MCF 10A (cell line): ENCODE measurements around the gene CNIH4. TPM values are rescaled to one million over a fixed set of nuclear protein-coding genes. Genes with fewer than 3 reads are reported as not detected.

ENCODE experiments used
- BruUV-seq: library from RNA; stranded (reverse); fragments of 400-500 nt; replicated peaks from 2 replicates; lab custom pipeline; 2021; lab: Mats Ljungman, UMichigan
- CTCF ChIA-PET: fragments of 300-600 bp; sonication (Branson Sonifier 250); formaldehyde crosslinking; extraction: SDS; loops from one replicate; lab custom pipeline; 2021; ENCODE audit warnings: antibody characterized with exemption, inconsistent platforms; lab: Yijun Ruan, JAX
- POLR2A ChIA-PET: fragments of 300-600, 350-650 bp; sonication (Branson Sonifier 250); formaldehyde crosslinking; extraction: SDS; loops from one replicate; lab custom pipeline; 2020; ENCODE audit warnings: antibody characterized with exemption, inconsistent platforms; lab: Yijun Ruan, JAX
- DNase-seq: peaks from one replicate; pipeline ENCODE4 v3.0.0-alpha.2; 2018; ENCODE audit not compliant: unreplicated experiment
- H3K27ac Mint-ChIP-seq: one replicate; pipeline ENCODE4 v1.8.0; 2022; ENCODE audit warnings: mild to moderate bottlenecking, low read depth, mixed read lengths; ENCODE audit not compliant: unreplicated experiment
- H3K27me3 Mint-ChIP-seq: one replicate; pipeline ENCODE4 v1.8.0; 2022; ENCODE audit warnings: mixed read lengths; ENCODE audit not compliant: insufficient read depth, unreplicated experiment
- H3K36me3 Mint-ChIP-seq: one replicate; pipeline ENCODE4 v1.8.0; 2022; ENCODE audit warnings: mild to moderate bottlenecking, moderate library complexity, mixed read lengths; ENCODE audit not compliant: insufficient read depth, unreplicated experiment
- H3K4me1 Mint-ChIP-seq: one replicate; pipeline ENCODE4 v1.8.0; 2022; ENCODE audit warnings: mixed read lengths; ENCODE audit not compliant: insufficient read depth, unreplicated experiment
- H3K4me3 Mint-ChIP-seq: one replicate; pipeline ENCODE4 v1.8.0; 2022; ENCODE audit warnings: mild to moderate bottlenecking, moderate library complexity, mixed read lengths; ENCODE audit not compliant: unreplicated experiment
- H3K9me3 Mint-ChIP-seq: one replicate; pipeline ENCODE4 v1.8.0; 2022; ENCODE audit warnings: mixed read lengths; ENCODE audit not compliant: unreplicated experiment
- CTCF ChIP-seq: fragments of 200-600 bp; IDR thresholded peaks from one replicate; pipeline ENCODE4 v1.8.0; 2022; ENCODE audit warnings: antibody characterized with exemption, mild to moderate bottlenecking; ENCODE audit not compliant: unreplicated experiment
- intact Hi-C: fragments of 100-400 bp; cut with micrococcal nuclease; formaldehyde crosslinking; loops from 2 replicates; pipeline ENCODE4 v1.14.1; 2022
- total RNA-seq: library from RNA; stranded (reverse); gene quantifications from 2 replicates; pipeline ENCODE4 v1.2.3, GENCODE V29; 2022

CNIH4 gene
- total RNA-seq, 1 experiment from 2014 or later: 190 TPM

GRCh38 chr1:224393294-224393693 lies 36.6 kb downstream of the CNIH4 start:
- CTCF ChIA-PET: interaction anchor here (1.6 to 1.8 kb wide), 2 partner anchors 19 to 25 kb away, joined by 6 to 8 read pairs; no protein-coding TSS in a partner anchor
- POLR2A ChIA-PET: interaction anchor here (0.5 to 3.8 kb wide), 7 partner anchors 10 to 42 kb away, joined by 3 to 21 read pairs (median 3); partner anchors contain the start of gene WDR26

GRCh38 chr1:224399887-224400286 lies 43.2 kb downstream of the CNIH4 start:
- CTCF ChIA-PET: interaction anchor here (0.7 to 1.3 kb wide), 5 partner anchors 8 to 85 kb away, joined by 3 to 7 read pairs (median 4); partner anchors contain the start of gene WDR26
- no peaks in the 10 kb centered on the region for H3K4me1 Mint-ChIP-seq
- H3K36me3 Mint-ChIP-seq: peaks cover 100% of the 10 kb centered on the region
- intact Hi-C loops: no loop called here
- no peak for TF ChIP-seq CTCF
- H3K4me3 Mint-ChIP-seq: no peak overlapping the region
- POLR2A ChIA-PET: interaction anchor here (0.6 to 2.0 kb wide), 13 partner anchors 8 to 84 kb away, joined by 3 to 11 read pairs (median 4); no protein-coding TSS in a partner anchor
- no peak overlapping the region for H3K27ac Mint-ChIP-seq
- no peak for DNase-seq
- H3K9me3 Mint-ChIP-seq: no peaks in the 10 kb centered on the region
- no peaks in the 10 kb centered on the region for H3K27me3 Mint-ChIP-seq
- no TSS peak for BruUV-seq

More at GRCh38 chr1:224393294-224393693, 36.6 kb downstream of the CNIH4 start:
- intact Hi-C loops: no loop called here
- TF ChIP-seq CTCF: no peak
- Mint-ChIP-seq H3K36me3 (peaks cover 100% of the 10 kb centered on the region), H3K27me3 (no peaks in the 10 kb centered on the region), H3K27ac (no peak overlapping the region), H3K4me3 (no peak overlapping the region), H3K4me1 (no peaks in the 10 kb centered on the region), H3K9me3 (no peaks in the 10 kb centered on the region)
- BruUV-seq: no TSS peak
- DNase-seq: no peak

GRCh38 chr1:224402472-224403036 lies 45.9 kb downstream of the CNIH4 start:
- BruUV-seq: no TSS peak
- POLR2A ChIA-PET: interaction anchor here (0.6 to 4.9 kb wide), 5 partner anchors 10 to 45 kb away, joined by 3 to 26 read pairs (median 4); no protein-coding TSS in a partner anchor

More at GRCh38 chr1:224402472-224403036, 45.9 kb downstream of the CNIH4 start:
- CTCF ChIA-PET: interaction anchor here (0.7 to 5.1 kb wide), 3 partner anchors 14 to 91 kb away, joined by 3 to 42 read pairs (median 6); no protein-coding TSS in a partner anchor
- no peak for TF ChIP-seq CTCF
- no peaks in the 10 kb centered on the region for H3K27me3 Mint-ChIP-seq
- H3K36me3 Mint-ChIP-seq: peaks cover 100% of the 10 kb centered on the region
- no peaks in the 10 kb centered on the region for H3K9me3 Mint-ChIP-seq
- peaks cover 16% of the 10 kb centered on the region for H3K4me1 Mint-ChIP-seq
- intact Hi-C loops: no loop called here
- DNase-seq: no peak
- no peak overlapping the region for H3K27ac Mint-ChIP-seq
- H3K4me3 Mint-ChIP-seq: no peak overlapping the region
